ENCODE data around the gene DNTT. TPM values are rescaled to one million over a fixed set of nuclear protein-coding genes. Genes with fewer than 3 reads are reported as not detected.

DNTT gene
- polyA plus RNA-seq, 1 donor from 2014 or later, result not detected

- TF ChIP-seq EZH2 (IDR thresholded peaks at IDR 0.05; ENCODE audit: borderline replicate concordance, insufficient read depth, low read length, poor library complexity, severe bottlenecking) (no peak), EP300 (conservative IDR thresholded peaks at IDR 0.05; ENCODE audit: poor library complexity, severe bottlenecking) (no peak), SMC3 (conservative IDR thresholded peaks at IDR 0.05; ENCODE audit: poor library complexity) (no peak), POLR2AphosphoS5 (IDR thresholded peaks at IDR 0.05) (no peak), RAD21 (conservative IDR thresholded peaks at IDR 0.05) (no peak), REST (IDR thresholded peaks at IDR 0.05; ENCODE audit: borderline replicate concordance) (no peak), MXI1 (conservative IDR thresholded peaks at IDR 0.05; ENCODE audit: poor library complexity, severe bottlenecking) (no peak), TAF1 (IDR thresholded peaks at IDR 0.05; ENCODE audit: low read depth) (no peak), CTCF (IDR thresholded peaks at IDR 0.05; ENCODE audit: poor library complexity, severe bottlenecking) (no peak)
- no peaks in the 10 kb centered on the region for H3K27me3 ChIP-seq (ENCODE audit: insufficient read depth, low read depth, low read length)
- no peak overlapping the region for H3K27ac ChIP-seq (ENCODE audit: low read length)
- no peaks in the 10 kb centered on the region for H4K20me1 ChIP-seq (ENCODE audit: insufficient read depth)
- H3K4me3 ChIP-seq (ENCODE audit: low read length), result no peak overlapping the region
- no peak overlapping the region for H3K4me2 ChIP-seq (ENCODE audit: low read length)
- no peaks in the 10 kb centered on the region for H3F3A ChIP-seq (ENCODE audit: insufficient read depth, low read length, poor library complexity, severe bottlenecking)
- no peak overlapping the region for H2AFZ ChIP-seq (ENCODE audit: low read depth, low read length)
- no peaks in the 10 kb centered on the region for H3K9me3 ChIP-seq (ENCODE audit: low read length)
- H3K79me2 ChIP-seq (replicated peaks; ENCODE audit: insufficient read depth, low read length), result no peaks in the 10 kb centered on the region
- no peak overlapping the region for H3K9ac ChIP-seq (ENCODE audit: low read length)
- no peaks in the 10 kb centered on the region for H3K36me3 ChIP-seq (ENCODE audit: insufficient read depth, low read length)
- H3K9me2 ChIP-seq (ENCODE audit: insufficient read depth, low read length), result no peaks in the 10 kb centered on the region
These were observed 48.5 kb upstream of the DNTT start for GRCh38 chr10:96255549-96256333.

GRCh38 chr10:96257944-96258343, 46.3 kb upstream of the DNTT start:
- Histone ChIP-seq H3K36me3 (ENCODE audit: insufficient read depth, low read length) (no peaks in the 10 kb centered on the region), H3K9ac (ENCODE audit: low read length) (no peak overlapping the region), H3K27ac (ENCODE audit: low read length) (no peak overlapping the region), H3F3A (ENCODE audit: insufficient read depth, low read length, poor library complexity, severe bottlenecking) (no peaks in the 10 kb centered on the region), H3K4me3 (ENCODE audit: low read length) (no peak overlapping the region), H4K20me1 (ENCODE audit: insufficient read depth) (no peaks in the 10 kb centered on the region), H2AFZ (ENCODE audit: low read depth, low read length) (no peak overlapping the region), H3K9me3 (ENCODE audit: low read length) (no peaks in the 10 kb centered on the region), H3K4me2 (ENCODE audit: low read length) (no peak overlapping the region), H3K9me2 (ENCODE audit: insufficient read depth, low read length) (no peaks in the 10 kb centered on the region), H3K79me2 (replicated peaks; ENCODE audit: insufficient read depth, low read length) (no peaks in the 10 kb centered on the region), H3K27me3 (ENCODE audit: insufficient read depth, low read depth, low read length) (no peaks in the 10 kb centered on the region)
- TF ChIP-seq EP300 (conservative IDR thresholded peaks at IDR 0.05; ENCODE audit: poor library complexity, severe bottlenecking) (no peak), EZH2 (IDR thresholded peaks at IDR 0.05; ENCODE audit: borderline replicate concordance, insufficient read depth, low read length, poor library complexity, severe bottlenecking) (no peak), TAF1 (IDR thresholded peaks at IDR 0.05; ENCODE audit: low read depth) (no peak), POLR2AphosphoS5 (IDR thresholded peaks at IDR 0.05) (no peak), MXI1 (conservative IDR thresholded peaks at IDR 0.05; ENCODE audit: poor library complexity, severe bottlenecking) (no peak), RAD21 (conservative IDR thresholded peaks at IDR 0.05) (no peak), REST (IDR thresholded peaks at IDR 0.05; ENCODE audit: borderline replicate concordance) (no peak), CTCF (IDR thresholded peaks at IDR 0.05; ENCODE audit: poor library complexity, severe bottlenecking) (no peak), SMC3 (conservative IDR thresholded peaks at IDR 0.05; ENCODE audit: poor library complexity) (no peak)
